Astrocyte (in vitro differentiated cells and primary cell): Measurements from ENCODE around the gene OR5K2. TPM values are rescaled to one million over a fixed set of nuclear protein-coding genes. Genes with fewer than 3 reads are reported as not detected.

Source experiments
- DNase-seq: peaks from one replicate; pipeline ENCODE4 v3.0.0-alpha.2; 2010; ENCODE audit warnings: low read depth
- FAIRE-seq: peaks from 2 replicates; lab custom pipeline; 2011; peaks lifted over from hg19 to GRCh38; lab: Jason Lieb, UNC
- H2AFZ ChIP-seq: 2 replicates; pipeline ENCODE4 v1.6.0; 2012; ENCODE audit warnings: low read depth, low read length, inconsistent platforms
- H3K27ac ChIP-seq: 2 replicates; pipeline ENCODE4 v1.5.1; 2011; ENCODE audit warnings: low read depth, low read length, inconsistent platforms
- H3K27me3 ChIP-seq: 2 replicates; pipeline ENCODE4 v1.6.0; 2011; ENCODE audit warnings: low read length, inconsistent platforms; ENCODE audit not compliant: insufficient read depth
- H3K36me3 ChIP-seq: 2 replicates; pipeline ENCODE4 v1.5.1; 2011; ENCODE audit warnings: low read length, inconsistent platforms; ENCODE audit not compliant: insufficient read depth
- H3K4me1 ChIP-seq: 2 replicates; pipeline ENCODE4 v1.5.1; 2011; ENCODE audit warnings: low read length, inconsistent platforms; ENCODE audit not compliant: insufficient read depth
- H3K4me2 ChIP-seq: 2 replicates; pipeline ENCODE4 v1.6.0; 2012; ENCODE audit warnings: low read length, inconsistent platforms
- H3K4me3 ChIP-seq: 2 replicates; pipeline ENCODE4 v1.5.1; 2011; ENCODE audit warnings: low read depth, mild to moderate bottlenecking, low read length, inconsistent platforms; ENCODE audit not compliant: insufficient read depth
- H3K79me2 ChIP-seq: 2 replicates; pipeline ENCODE4 v1.6.0; 2012; ENCODE audit warnings: mild to moderate bottlenecking, low read length, inconsistent platforms; ENCODE audit not compliant: insufficient read depth
- H3K9ac ChIP-seq: 2 replicates; pipeline ENCODE4 v1.6.0; 2012; ENCODE audit warnings: mild to moderate bottlenecking, low read length, inconsistent platforms
- H3K9me3 ChIP-seq: 2 replicates; pipeline ENCODE4 v1.5.1; 2012; ENCODE audit warnings: low read depth, mild to moderate bottlenecking, low read length, inconsistent platforms; ENCODE audit not compliant: insufficient read depth
- H4K20me1 ChIP-seq: 2 replicates; pipeline ENCODE4 v1.6.0; 2012; ENCODE audit warnings: low read length, inconsistent platforms; ENCODE audit not compliant: insufficient read depth
- H3K27ac Mint-ChIP-seq: one replicate; pipeline ENCODE4 v1.8.0; 2021; ENCODE audit warnings: mild to moderate bottlenecking, mixed read lengths; ENCODE audit not compliant: unreplicated experiment
- H3K27me3 Mint-ChIP-seq: one replicate; pipeline ENCODE4 v1.8.0; 2021; ENCODE audit warnings: low read depth, mixed read lengths; ENCODE audit not compliant: unreplicated experiment
- H3K36me3 Mint-ChIP-seq: one replicate; pipeline ENCODE4 v1.8.0; 2021; ENCODE audit warnings: low read depth, mixed read lengths; ENCODE audit not compliant: unreplicated experiment
- H3K4me1 Mint-ChIP-seq: one replicate; pipeline ENCODE4 v1.8.0; 2021; ENCODE audit warnings: low read depth, mixed read lengths; ENCODE audit not compliant: unreplicated experiment
- H3K4me3 Mint-ChIP-seq: one replicate; pipeline ENCODE4 v1.8.0; 2021; ENCODE audit warnings: mild to moderate bottlenecking, moderate library complexity, mixed read lengths; ENCODE audit not compliant: unreplicated experiment
- H3K9me3 Mint-ChIP-seq: one replicate; pipeline ENCODE4 v1.8.0; 2021; ENCODE audit warnings: mild to moderate bottlenecking, mixed read lengths; ENCODE audit not compliant: unreplicated experiment
- EZH2 ChIP-seq: IDR thresholded peaks from 2 replicates; pipeline ENCODE4 v1.6.1; 2012; ENCODE audit warnings: mild to moderate bottlenecking, low read length, inconsistent platforms; ENCODE audit not compliant: insufficient read depth
- total RNA-seq: library from RNA; stranded (reverse); gene quantifications from 2 replicates; pipeline ENCODE4 v1.2.1, GENCODE V29; 2021
- TF ChIP-seq, protein P1 (sequence below): IDR thresholded peaks from 2 replicates; pipeline ENCODE4 v1.5.1; 2011; ENCODE audit warnings: low read depth, mild to moderate bottlenecking, inconsistent platforms, low read length, moderate library complexity; ENCODE audit not compliant: insufficient read depth

The OR5K2 gene
- total RNA-seq, 1 donor from 2014 or later, result not detected

DNA sequence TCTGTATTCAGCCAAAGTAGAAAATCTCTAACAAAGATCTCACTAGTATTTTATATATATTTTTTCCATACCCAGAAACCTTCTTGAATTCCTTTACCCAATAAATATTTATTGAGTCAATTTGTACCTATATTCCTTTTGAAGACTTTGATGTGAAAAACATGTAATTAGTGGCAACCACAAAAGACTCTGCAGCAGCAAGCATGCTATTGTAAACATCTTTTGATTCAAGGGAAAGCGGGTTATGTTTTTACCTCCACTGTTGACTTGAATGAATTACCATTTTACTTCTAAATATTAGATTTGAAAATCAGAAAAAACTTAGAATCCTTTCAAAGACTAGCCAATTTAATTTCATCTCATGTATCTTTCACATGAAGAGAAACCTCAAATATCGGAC, 36.7 kb downstream of the OR5K2 start:
- H3K4me3 ChIP-seq, result no peak overlapping the region
- H3K9me3 ChIP-seq, result no peaks in the 10 kb centered on the region
- TF ChIP-seq, protein P1, sequence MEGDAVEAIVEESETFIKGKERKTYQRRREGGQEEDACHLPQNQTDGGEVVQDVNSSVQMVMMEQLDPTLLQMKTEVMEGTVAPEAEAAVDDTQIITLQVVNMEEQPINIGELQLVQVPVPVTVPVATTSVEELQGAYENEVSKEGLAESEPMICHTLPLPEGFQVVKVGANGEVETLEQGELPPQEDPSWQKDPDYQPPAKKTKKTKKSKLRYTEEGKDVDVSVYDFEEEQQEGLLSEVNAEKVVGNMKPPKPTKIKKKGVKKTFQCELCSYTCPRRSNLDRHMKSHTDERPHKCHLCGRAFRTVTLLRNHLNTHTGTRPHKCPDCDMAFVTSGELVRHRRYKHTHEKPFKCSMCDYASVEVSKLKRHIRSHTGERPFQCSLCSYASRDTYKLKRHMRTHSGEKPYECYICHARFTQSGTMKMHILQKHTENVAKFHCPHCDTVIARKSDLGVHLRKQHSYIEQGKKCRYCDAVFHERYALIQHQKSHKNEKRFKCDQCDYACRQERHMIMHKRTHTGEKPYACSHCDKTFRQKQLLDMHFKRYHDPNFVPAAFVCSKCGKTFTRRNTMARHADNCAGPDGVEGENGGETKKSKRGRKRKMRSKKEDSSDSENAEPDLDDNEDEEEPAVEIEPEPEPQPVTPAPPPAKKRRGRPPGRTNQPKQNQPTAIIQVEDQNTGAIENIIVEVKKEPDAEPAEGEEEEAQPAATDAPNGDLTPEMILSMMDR, result no peak
- TF ChIP-seq EZH2, result no peak
- no peak for DNase-seq
- Mint-ChIP-seq H3K4me1 (no peaks in the 10 kb centered on the region), H3K36me3 (no peaks in the 10 kb centered on the region), H3K27ac (no peak overlapping the region), H3K4me3 (no peak overlapping the region), H3K9me3 (no peaks in the 10 kb centered on the region), H3K27me3 (no peaks in the 10 kb centered on the region)
- no peak overlapping the region for H2AFZ ChIP-seq
- no peaks in the 10 kb centered on the region for H3K79me2 ChIP-seq
- no peaks in the 10 kb centered on the region for H3K27me3 ChIP-seq
- no peak for FAIRE-seq
- H3K36me3 ChIP-seq, result no peaks in the 10 kb centered on the region
- H3K27ac ChIP-seq, result no peak overlapping the region
- no peaks in the 10 kb centered on the region for H4K20me1 ChIP-seq
- no peaks in the 10 kb centered on the region for H3K4me1 ChIP-seq
- no peak overlapping the region for H3K4me2 ChIP-seq
- H3K9ac ChIP-seq, result no peak overlapping the region

DNA sequence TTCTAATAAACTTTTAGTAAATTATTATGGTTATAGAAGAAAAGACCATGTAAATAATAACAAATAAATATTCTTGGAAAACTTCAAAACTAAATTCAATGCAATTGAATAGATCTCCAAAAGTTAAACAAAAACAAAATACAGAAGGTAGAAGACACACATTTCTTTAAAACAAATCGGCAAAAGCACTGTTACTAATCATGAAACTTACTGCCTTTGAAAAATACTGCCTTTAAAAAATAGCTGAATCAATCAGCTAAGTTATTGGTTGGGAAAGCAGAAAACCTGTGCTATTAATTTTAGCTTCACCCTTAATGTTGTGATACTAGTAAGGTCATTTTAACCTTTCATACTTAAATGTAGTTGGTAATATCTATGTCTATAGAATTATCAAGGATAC, 37.3 kb downstream of the OR5K2 start:
- H3K27ac ChIP-seq, result no peak overlapping the region
- no peaks in the 10 kb centered on the region for H3K27me3 Mint-ChIP-seq
- no peak overlapping the region for H2AFZ ChIP-seq
- DNase-seq (no peak), FAIRE-seq (no peak)
- H3K27ac Mint-ChIP-seq, result no peak overlapping the region
- no peaks in the 10 kb centered on the region for H3K4me1 ChIP-seq
- no peak overlapping the region for H3K9ac ChIP-seq
- H3K27me3 ChIP-seq, result no peaks in the 10 kb centered on the region
- no peaks in the 10 kb centered on the region for H3K9me3 Mint-ChIP-seq
- no peaks in the 10 kb centered on the region for H3K79me2 ChIP-seq
- TF ChIP-seq EZH2, result no peak
- TF ChIP-seq, protein P1, result no peak
- no peaks in the 10 kb centered on the region for H3K4me1 Mint-ChIP-seq
- H3K36me3 Mint-ChIP-seq, result no peaks in the 10 kb centered on the region
- no peaks in the 10 kb centered on the region for H4K20me1 ChIP-seq
- H3K4me2 ChIP-seq, result no peak overlapping the region
- no peak overlapping the region for H3K4me3 ChIP-seq
- no peaks in the 10 kb centered on the region for H3K36me3 ChIP-seq
- no peak overlapping the region for H3K4me3 Mint-ChIP-seq
- H3K9me3 ChIP-seq, result no peaks in the 10 kb centered on the region

DNA sequence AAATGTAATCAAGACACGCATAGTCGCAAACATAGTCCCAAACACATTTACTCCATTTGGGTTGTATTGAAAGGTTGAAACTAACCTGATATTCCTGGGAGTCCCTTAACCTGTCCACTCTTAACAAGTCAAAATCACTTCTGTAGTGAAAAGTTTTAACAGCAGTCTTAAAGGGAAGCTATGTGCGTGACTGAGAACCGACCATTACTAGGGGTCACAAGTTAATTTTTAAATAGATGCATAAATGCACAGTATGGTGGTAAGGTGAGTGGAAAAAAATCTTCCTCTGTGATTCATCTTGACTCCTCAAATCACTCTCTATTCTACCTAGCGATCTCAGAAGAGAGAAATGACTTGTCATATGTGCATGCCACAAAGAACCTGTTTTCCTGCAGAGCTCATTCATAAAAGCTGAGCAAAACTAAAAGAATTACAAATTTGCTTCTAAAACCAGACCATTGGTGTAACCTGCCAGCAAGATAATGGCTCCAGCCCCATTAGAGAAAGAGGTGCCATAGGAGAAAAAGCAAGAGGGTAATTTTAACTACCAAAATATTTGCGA, 39.1 kb downstream of the OR5K2 start:
- no peaks in the 10 kb centered on the region for H4K20me1 ChIP-seq
- no peak overlapping the region for H3K4me2 ChIP-seq
- no peaks in the 10 kb centered on the region for H3K4me1 ChIP-seq
- TF ChIP-seq, protein P1, result no peak
- TF ChIP-seq EZH2, result no peak
- no peaks in the 10 kb centered on the region for H3K27me3 Mint-ChIP-seq
- H3K9me3 Mint-ChIP-seq, result no peaks in the 10 kb centered on the region
- H2AFZ ChIP-seq, result no peak overlapping the region
- no peaks in the 10 kb centered on the region for H3K36me3 Mint-ChIP-seq
- DNase-seq (no peak), FAIRE-seq (no peak)
- H3K36me3 ChIP-seq, result no peaks in the 10 kb centered on the region
- H3K79me2 ChIP-seq, result no peaks in the 10 kb centered on the region
- H3K9me3 ChIP-seq, result no peaks in the 10 kb centered on the region
- no peaks in the 10 kb centered on the region for H3K4me1 Mint-ChIP-seq
- no peak overlapping the region for H3K9ac ChIP-seq
- no peak overlapping the region for H3K27ac Mint-ChIP-seq
- no peak overlapping the region for H3K4me3 Mint-ChIP-seq
- no peaks in the 10 kb centered on the region for H3K27me3 ChIP-seq
- no peak overlapping the region for H3K27ac ChIP-seq
- H3K4me3 ChIP-seq, result no peak overlapping the region
